ENCODE results near the gene PRKCZ.

Gene PRKCZ

GRCh38 chr1:2233468-2233867 lies 183.3 kb downstream of the PRKCZ start:
- no peak overlapping the region for H3K27ac ChIP-seq
- TF ChIP-seq CTCF (IDR thresholded peaks at IDR 0.05): no peak
- TF ChIP-seq ZFX (IDR thresholded peaks at IDR 0.05; ENCODE audit: borderline replicate concordance): no peak

- no peak overlapping the region for H3K27ac ChIP-seq
- TF ChIP-seq ZFX (IDR thresholded peaks at IDR 0.05; ENCODE audit: borderline replicate concordance) (no peak), CTCF (IDR thresholded peaks at IDR 0.05) (no peak)
These were observed 184.0 kb downstream of the PRKCZ start for GRCh38 chr1:2233997-2234761.

DNA sequence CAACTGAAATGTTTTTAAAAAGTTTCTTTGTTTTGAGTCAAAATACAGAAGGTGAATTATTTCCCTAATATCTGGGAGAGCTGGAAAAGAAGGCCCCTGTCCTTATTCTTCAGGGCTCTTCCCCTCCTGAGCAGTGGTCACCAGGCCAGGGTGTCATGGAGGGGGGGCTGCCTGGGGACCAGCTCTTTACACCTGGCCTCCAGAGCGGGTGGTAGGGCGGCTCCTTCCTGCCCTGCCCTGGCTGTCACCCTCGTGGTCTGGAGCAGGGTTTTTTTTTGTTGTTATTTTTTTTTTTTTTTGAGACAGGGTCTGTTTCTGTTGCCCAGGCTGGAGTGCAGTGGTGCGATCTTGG lies 184.5 kb downstream of the PRKCZ start:
- TF ChIP-seq CTCF (IDR thresholded peaks at IDR 0.05): no peak
- no peak for TF ChIP-seq ZFX (IDR thresholded peaks at IDR 0.05; ENCODE audit: borderline replicate concordance)
- H3K27ac ChIP-seq: no peak overlapping the region
